Keratinocyte (primary cell): ENCODE measurements around the gene PNMT. TPM values are rescaled to one million over a fixed set of nuclear protein-coding genes. Genes with fewer than 3 reads are reported as not detected.

Source experiments
- DNase-seq: peaks from one replicate; pipeline ENCODE4 v3.0.0-alpha.2; 2011; ENCODE audit warnings: low read depth, missing footprints, low spot score
- FAIRE-seq: peaks from 2 replicates; lab custom pipeline; 2011; peaks lifted over from hg19 to GRCh38; lab: Jason Lieb, UNC
- H2AFZ ChIP-seq: 2 replicates; pipeline ENCODE4 v1.6.0; 2012; ENCODE audit warnings: low read length, control low read depth, inconsistent platforms; ENCODE audit not compliant: control insufficient read depth
- H3K27ac ChIP-seq: 2 replicates; pipeline ENCODE4 v1.5.1; 2011; ENCODE audit warnings: low read length; ENCODE audit not compliant: control insufficient read depth, insufficient read depth
- H3K27me3 ChIP-seq: 3 replicates; pipeline ENCODE4 v1.6.0; 2011; ENCODE audit warnings: low read length; ENCODE audit not compliant: control insufficient read depth, insufficient read depth; ENCODE audit errors: extremely low read depth
- H3K36me3 ChIP-seq, 2 experiments: 2 replicates in 1 of 2; 3 replicates in 1 of 2; pipeline ENCODE4 v1.5.1; 2011; ENCODE audit warnings: low read length in 2 of 2, mild to moderate bottlenecking in 1 of 2; ENCODE audit not compliant: control insufficient read depth in 2 of 2, insufficient read depth in 2 of 2; ENCODE audit errors: extremely low read depth in 1 of 2
- H3K4me1 ChIP-seq: 3 replicates; pipeline ENCODE4 v1.5.1; 2011; ENCODE audit warnings: low read length; ENCODE audit not compliant: control insufficient read depth, insufficient read depth; ENCODE audit errors: extremely low read depth
- H3K4me2 ChIP-seq: 3 replicates; pipeline ENCODE4 v1.6.0; 2011; ENCODE audit warnings: low read depth, low read length; ENCODE audit not compliant: control insufficient read depth, insufficient read depth; ENCODE audit errors: extremely low read depth
- H3K4me3 ChIP-seq, 3 experiments: fragments of 200-600 bp in 1 of 3; sonication (generic) in 1 of 3; 2 replicates in 2 of 3; 3 replicates in 1 of 3; pipeline ENCODE4 v1.5.1; 2011 to 2016; ENCODE audit warnings: low read length in 3 of 3, mild to moderate bottlenecking in 3 of 3, control low read depth in 2 of 3, inconsistent platforms in 1 of 3, low read depth in 1 of 3, mixed read lengths in 1 of 3, mixed run types in 1 of 3, moderate library complexity in 1 of 3; ENCODE audit not compliant: control insufficient read depth in 2 of 3, insufficient read depth in 2 of 3; ENCODE audit errors: extremely low read depth in 1 of 3
- H3K79me2 ChIP-seq: 2 replicates; pipeline ENCODE4 v1.6.0; 2012; ENCODE audit warnings: low read length; ENCODE audit not compliant: control insufficient read depth, insufficient read depth
- H3K9ac ChIP-seq: 3 replicates; pipeline ENCODE4 v1.6.0; 2011; ENCODE audit warnings: low read length; ENCODE audit not compliant: control insufficient read depth, insufficient read depth; ENCODE audit errors: extremely low read depth
- H3K9me1 ChIP-seq: 3 replicates; pipeline ENCODE4 v1.6.0; 2011; ENCODE audit warnings: low read length; ENCODE audit not compliant: control insufficient read depth, insufficient read depth; ENCODE audit errors: extremely low read depth
- H3K9me3 ChIP-seq: 2 replicates; pipeline ENCODE4 v1.5.1; 2012; ENCODE audit warnings: low read depth, low read length; ENCODE audit not compliant: control insufficient read depth
- H4K20me1 ChIP-seq: 3 replicates; pipeline ENCODE4 v1.6.0; 2011; ENCODE audit warnings: low read length; ENCODE audit not compliant: control insufficient read depth, insufficient read depth; ENCODE audit errors: extremely low read depth
- EZH2 ChIP-seq: IDR thresholded peaks from one replicate; pipeline ENCODE4 v1.6.1; 2012; ENCODE audit warnings: inconsistent platforms, mild to moderate bottlenecking, low read length, moderate library complexity
- dilution Hi-C: fragments of 300-500 bp; cut with MboI; formaldehyde crosslinking; loops from one replicate; pipeline ENCODE4 v1.7.0; 2020; ENCODE audit warnings: low sequenced_read_pairs; ENCODE audit not compliant: extremely low pct_ligation_motif_present
- polyA plus RNA-seq, 5 experiments: library from polyadenylated mRNA; depleted of rRNA in 3 of 5; stranded (reverse) in 3 of 5; stranded (forward) in 1 of 5; unstranded in 1 of 5; fragments of >200 nt; gene quantifications; 1 replicate in 1 of 5; 2 replicates in 3 of 5; 3 replicates in 1 of 5; pipeline versions ENCODE4 v1.2.1 to v1.2.3, GENCODE V29; 2011 to 2012; ENCODE audit warnings: missing spikeins in 2 of 5, low read depth in 1 of 5, low replicate concordance in 1 of 5
- TF ChIP-seq, protein P1 (sequence below), 3 experiments: IDR thresholded peaks in 1 of 3; conservative IDR thresholded peaks in 1 of 3; optimal IDR thresholded peaks in 1 of 3; 2 replicates in 2 of 3; 3 replicates in 1 of 3; pipeline versions ENCODE3 to v1.5.1; 2011; ENCODE audit warnings: low read length in 3 of 3, mild to moderate bottlenecking in 3 of 3, moderate library complexity in 2 of 3, control low read depth in 1 of 3, inconsistent platforms in 1 of 3; ENCODE audit not compliant: insufficient read depth in 2 of 3; ENCODE audit errors: extremely low read depth in 1 of 3

Gene PNMT
- polyA plus RNA-seq, 1 donor (not counting 4 experiments of a cell fraction or from before 2014, with no cell fraction given) = not detected

DNA sequence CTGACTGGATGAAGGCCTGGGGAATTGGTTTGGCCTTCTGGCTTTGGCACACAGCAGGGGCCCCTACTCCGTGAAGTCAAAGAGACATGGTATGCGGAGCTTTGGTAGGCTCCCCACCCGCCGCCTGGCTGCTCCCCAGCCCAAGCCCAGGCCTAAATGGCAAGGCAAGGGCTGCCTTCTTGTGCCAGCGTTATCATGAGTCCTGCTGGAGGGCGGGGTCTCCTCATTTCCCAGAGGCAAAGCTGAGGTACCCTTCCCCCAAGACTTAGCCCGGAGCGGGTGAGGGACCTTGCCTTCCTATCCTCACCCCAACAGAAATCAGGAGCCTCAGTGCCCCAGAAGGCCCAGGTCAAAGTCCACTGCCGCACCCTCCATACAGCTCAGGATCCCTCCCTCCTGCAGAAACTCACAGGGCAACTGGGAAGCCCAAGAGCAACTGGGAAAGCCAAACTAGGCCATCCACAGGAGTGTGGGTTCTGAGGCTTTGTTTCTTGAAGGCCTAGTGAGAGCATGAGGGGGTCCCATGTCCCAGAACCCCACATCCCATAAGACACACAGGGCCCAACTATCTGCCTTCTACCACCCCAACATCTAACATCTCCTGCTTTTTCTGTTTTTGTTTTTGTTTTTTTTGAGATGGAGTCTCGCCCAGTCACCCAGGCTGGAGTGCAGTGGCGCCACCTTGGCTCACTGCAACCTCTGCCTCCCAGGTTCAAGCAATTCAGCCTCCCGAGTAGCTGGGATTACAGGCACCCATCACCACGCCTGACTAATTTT lies 10.3 kb downstream of the PNMT start:
- no peak overlapping the region for H3K4me3 ChIP-seq
- no peaks in the 10 kb centered on the region for H4K20me1 ChIP-seq
- DNase-seq (no peak), FAIRE-seq (no peak)
- H3K36me3 ChIP-seq = no peaks in the 10 kb centered on the region
- H3K79me2 ChIP-seq = no peaks in the 10 kb centered on the region
- no peak for TF ChIP-seq EZH2
- TF ChIP-seq, protein P1, sequence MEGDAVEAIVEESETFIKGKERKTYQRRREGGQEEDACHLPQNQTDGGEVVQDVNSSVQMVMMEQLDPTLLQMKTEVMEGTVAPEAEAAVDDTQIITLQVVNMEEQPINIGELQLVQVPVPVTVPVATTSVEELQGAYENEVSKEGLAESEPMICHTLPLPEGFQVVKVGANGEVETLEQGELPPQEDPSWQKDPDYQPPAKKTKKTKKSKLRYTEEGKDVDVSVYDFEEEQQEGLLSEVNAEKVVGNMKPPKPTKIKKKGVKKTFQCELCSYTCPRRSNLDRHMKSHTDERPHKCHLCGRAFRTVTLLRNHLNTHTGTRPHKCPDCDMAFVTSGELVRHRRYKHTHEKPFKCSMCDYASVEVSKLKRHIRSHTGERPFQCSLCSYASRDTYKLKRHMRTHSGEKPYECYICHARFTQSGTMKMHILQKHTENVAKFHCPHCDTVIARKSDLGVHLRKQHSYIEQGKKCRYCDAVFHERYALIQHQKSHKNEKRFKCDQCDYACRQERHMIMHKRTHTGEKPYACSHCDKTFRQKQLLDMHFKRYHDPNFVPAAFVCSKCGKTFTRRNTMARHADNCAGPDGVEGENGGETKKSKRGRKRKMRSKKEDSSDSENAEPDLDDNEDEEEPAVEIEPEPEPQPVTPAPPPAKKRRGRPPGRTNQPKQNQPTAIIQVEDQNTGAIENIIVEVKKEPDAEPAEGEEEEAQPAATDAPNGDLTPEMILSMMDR (optimal IDR thresholded peaks at IDR 0.05 in 1 of 3, IDR thresholded peaks at IDR 0.05 in 1 of 3, conservative IDR thresholded peaks at IDR 0.05 in 1 of 3; ENCODE audit: extremely low read depth in 1 of 3, insufficient read depth in 2 of 3, low read length in 3 of 3) = no peak
- no peak overlapping the region for H3K27ac ChIP-seq
- no peak overlapping the region for H2AFZ ChIP-seq
- H3K9me3 ChIP-seq = no peaks in the 10 kb centered on the region
- H3K9me1 ChIP-seq = no peaks in the 10 kb centered on the region
- no peak overlapping the region for H3K4me2 ChIP-seq
- no peaks in the 10 kb centered on the region for H3K27me3 ChIP-seq
- dilution Hi-C loops = no loop called here
- no peak overlapping the region for H3K9ac ChIP-seq
- no peaks in the 10 kb centered on the region for H3K4me1 ChIP-seq

DNA sequence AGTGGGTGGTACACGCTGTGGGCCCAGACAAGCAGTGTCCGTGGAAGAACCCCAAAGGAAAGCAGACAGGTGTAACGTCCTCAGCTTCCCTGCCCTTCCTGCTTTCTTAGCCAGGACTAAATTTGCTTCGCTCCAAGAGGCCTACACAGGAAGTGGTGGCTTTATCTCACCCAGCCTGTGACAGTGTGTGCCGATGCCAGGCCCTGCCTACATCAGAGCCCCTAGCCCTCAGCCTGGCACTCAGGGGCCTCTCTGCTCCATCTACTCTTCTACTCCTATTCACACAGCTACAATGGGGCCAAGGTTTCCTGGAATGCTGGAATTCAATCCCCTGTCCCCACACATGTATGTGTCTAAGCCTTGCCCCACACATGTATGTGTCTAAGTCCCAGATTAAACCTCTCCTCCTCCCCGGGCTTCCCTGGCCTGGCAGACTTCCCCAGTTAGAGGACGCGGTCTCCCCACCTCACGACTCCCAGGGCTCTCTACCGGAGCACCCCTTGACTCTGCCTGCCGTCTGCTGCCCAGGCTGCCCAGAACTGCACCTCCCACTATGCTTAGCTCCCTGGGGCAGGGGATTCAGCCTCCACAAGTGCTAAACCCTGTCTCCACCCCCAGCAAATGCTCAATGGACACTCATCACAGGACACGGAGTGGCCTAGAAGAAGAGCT lies 11.4 kb downstream of the PNMT start:
- no peaks in the 10 kb centered on the region for H3K36me3 ChIP-seq
- no peaks in the 10 kb centered on the region for H3K9me3 ChIP-seq
- FAIRE-seq = no peak
- H3K4me2 ChIP-seq = no peak overlapping the region
- H3K9me1 ChIP-seq = no peaks in the 10 kb centered on the region
- H3K4me3 ChIP-seq = no peak overlapping the region
- no peaks in the 10 kb centered on the region for H3K79me2 ChIP-seq
- H3K27ac ChIP-seq = no peak overlapping the region
- TF ChIP-seq, protein P1 (optimal IDR thresholded peaks at IDR 0.05 in 1 of 3, IDR thresholded peaks at IDR 0.05 in 1 of 3, conservative IDR thresholded peaks at IDR 0.05 in 1 of 3; ENCODE audit: extremely low read depth in 1 of 3, insufficient read depth in 2 of 3, low read length in 3 of 3) = no peak
- TF ChIP-seq EZH2 = no peak
- DNase-seq = no peak
- no peaks in the 10 kb centered on the region for H3K4me1 ChIP-seq
- H3K27me3 ChIP-seq = no peaks in the 10 kb centered on the region
- H4K20me1 ChIP-seq = no peaks in the 10 kb centered on the region
- no peak overlapping the region for H2AFZ ChIP-seq
- dilution Hi-C loops = no loop called here
- no peak overlapping the region for H3K9ac ChIP-seq
